Astrocyte of the hippocampus (primary cell): ENCODE results near the gene CHST1.

Experiments
- DNase-seq: peaks from one replicate; pipeline ENCODE4 v3.0.0; 2011; ENCODE audit warnings: low read depth, low spot score

CHST1 gene

DNA sequence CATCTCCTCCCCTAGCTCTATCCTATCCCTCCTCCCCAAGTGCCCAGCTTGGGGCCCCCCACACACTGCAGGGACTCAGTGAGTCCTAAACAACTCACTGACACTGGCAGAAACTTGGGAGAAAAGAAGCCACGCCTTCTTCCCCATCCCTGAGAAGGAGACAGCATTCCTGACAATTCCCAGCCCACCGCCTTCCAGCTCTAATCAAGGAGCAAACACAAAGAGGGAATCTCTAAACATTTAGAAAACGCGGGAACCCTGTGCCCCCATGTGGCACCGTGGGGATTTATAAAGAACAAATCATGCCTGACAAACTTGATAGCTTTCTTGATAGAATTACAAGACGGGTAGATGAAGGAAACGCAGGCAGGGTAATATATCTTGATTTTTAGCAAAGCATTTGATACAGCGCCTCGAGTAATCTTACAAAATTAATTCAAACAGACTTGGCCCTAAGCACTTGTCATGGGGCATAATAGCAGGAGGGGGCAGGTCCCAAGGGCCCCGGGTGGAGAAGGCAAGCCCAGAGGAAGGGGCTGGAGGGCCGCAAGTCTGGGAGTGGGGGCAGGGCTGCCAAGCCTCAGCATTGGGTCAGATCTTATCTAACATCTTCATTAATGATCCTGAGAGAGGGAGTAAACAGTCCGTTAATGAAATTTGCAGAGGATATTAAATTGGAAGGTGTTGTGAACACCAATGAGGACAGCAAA is 4.5 kb downstream of the CHST1 start:
- no peak for DNase-seq

DNA sequence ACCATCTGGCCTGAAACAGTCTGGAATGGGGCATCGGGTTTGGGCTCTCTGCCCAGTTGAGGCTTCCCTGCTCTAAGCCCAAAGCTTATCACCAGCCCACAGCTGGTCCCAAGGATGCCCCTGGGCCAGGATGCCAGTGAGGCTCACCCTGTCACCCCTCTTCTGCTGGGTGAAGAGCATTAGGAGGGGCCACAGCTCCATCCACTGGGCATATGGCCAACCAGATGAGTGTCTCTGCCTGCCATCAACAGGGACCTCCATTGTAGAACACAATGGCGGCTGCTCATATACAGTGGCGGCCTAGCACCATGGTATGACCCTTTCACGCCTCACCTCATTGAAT is 5.6 kb downstream of the CHST1 start:
- DNase-seq = no peak

DNA sequence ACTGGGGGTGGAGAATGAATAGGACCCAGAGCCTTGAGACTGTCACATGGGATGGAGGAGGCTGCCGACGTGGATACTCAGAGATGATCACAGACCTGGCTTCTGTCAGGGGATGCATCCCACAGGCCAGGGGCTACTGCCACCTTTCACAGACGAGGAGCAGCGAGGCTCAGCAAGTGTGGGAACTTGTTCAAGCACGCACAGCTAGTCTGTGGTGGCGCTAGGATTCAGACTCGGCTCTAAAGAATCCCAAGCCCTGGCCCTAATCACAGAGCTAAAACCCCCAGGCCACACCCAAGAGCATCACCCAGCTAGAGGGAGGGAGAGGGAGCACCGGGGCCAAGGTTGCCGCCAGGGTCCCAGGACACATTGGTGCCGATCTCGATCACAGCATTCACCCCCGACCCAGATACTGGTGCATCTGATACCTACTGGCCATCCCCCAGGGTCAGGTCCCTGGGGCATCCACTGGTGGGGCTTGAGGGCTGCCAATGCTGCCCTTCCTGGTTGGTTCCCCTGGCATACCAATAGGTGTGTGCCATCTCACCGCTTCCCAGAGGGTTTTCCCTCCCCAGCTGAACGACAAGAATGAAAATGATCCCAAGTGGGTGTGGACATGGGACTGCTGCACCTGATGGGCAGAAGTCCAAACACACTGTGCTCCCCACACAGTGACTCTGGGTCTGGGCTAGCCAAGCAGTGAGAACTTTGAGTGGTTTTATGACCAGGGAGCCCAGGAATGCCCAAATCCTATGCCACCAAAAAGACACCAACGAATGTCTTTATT is 6.2 kb downstream of the CHST1 start:
- DNase-seq = no peak

DNA sequence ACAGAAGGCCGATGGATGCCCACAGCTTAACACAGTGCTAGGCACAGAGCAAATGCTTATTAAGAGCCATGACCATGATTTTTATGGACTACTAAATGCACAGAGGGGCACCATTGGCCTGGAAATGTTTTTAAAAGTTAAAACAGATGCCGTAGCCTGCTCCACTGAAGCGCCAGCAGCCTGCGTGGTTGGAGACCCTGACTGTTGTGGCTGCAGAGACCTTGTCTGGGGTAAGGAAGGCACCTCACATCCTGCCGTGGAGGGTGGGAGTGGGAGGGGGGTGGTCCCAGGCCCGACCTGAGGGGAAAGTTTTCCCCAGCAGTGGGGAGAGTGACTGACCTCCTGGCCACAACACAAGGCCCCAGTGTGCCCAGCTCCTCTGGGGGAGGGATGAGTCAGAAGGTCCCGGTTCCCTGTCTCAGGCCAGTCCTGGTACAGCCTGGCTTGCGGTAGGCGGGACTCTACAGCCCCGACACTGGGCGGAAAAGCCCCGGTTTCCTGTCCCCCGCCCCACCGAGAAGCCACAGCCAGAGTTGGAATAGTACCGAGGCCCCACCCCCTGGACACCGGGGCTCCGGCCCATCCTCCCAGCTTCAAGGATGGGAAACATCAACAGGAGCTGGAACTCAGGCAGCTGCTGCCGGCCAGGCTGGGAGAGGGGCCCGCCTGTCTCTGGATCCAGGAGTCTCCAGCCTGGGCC is 7.0 kb downstream of the CHST1 start:
- DNase-seq = peak; percentile 73

DNA sequence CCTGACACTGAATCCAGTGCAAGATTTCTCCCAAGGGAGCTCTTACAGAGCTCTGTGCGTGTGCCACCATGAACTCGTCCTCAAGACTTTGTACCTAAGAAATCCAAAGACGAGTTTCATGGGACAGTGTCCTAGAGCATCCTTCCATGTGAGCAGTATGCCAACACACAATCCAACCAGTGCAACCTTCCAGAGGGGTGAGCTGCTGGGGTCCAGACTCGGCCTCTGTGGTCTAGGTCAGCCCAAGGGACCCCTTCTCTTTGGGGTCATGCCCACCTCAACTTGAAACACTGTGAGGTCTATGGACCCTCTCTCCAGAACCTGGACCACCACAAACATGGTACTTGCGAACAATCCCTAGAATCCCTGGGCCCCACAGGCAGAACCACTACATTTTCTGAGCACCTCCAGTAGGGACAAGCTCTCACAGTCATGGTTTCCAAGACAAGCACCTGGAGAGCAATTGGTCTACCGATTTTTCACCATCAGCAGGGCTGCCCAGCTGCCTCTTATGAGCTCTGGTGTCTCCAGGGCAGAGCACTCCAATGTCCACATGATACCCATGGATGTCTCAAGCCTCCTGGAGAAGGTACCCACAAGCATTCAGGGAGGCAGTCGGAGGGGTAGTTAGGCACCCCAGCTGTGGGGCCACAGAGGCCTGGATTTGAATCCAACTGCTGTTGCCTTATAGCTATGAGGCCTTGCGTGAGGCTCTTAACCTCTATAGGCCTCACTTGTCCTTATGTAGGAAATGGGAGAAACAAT is 7.7 kb downstream of the CHST1 start:
- DNase-seq = no peak

DNA sequence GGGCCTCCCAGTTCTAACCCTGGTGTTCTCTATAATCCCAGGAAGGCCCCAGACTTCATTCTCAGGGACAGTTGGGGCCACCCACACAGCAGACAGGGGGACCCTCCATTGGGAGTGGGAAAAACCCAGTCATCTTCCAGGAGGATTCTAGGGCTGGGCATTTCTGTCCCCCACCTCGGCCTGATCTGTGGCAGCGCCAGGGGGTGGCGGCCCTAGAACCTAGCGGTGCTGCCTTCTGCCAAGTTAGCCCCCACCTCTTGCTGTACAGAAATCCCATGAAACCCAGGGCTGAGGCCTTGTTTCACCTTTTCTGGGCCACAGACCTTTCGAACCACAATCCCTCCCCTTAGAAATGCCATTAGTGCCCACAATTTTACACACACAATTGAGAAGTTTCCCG is 9.6 kb downstream of the CHST1 start:
- DNase-seq = no peak

DNA sequence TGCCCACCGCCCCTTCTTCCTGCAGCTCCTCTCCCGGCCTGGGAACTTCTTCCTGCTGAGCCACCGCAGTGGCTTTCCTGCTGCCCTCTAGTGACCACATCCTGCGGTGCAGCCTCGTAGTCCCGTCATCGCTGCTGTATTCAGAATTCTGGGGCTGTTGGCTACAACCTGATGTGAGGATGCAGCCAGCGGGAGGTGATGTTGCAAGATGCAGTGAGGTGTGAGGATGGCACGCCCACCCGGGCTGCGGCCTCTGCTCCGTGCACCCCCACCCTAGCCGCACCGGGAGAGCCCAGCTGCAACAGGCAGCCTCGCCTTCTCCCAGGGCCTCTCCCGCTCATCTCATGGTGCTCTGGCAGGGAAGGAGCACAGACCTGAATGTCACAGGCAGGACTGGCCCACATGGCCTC is 10.1 kb downstream of the CHST1 start:
- DNase-seq = peak; percentile 88

DNA sequence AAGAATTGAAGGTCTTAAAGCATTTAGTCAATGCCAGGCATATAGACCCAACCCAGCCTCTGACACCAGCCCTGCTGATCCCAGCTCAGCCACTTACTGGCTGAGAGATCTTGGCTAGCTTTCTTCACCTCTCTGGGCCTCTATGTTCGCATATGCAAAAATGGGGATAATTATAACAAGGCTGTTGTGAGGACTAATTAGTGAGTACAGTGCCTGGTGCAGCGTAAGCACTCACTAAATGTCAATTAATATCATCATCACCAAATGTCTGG is 10.5 kb downstream of the CHST1 start:
- no peak for DNase-seq

DNA sequence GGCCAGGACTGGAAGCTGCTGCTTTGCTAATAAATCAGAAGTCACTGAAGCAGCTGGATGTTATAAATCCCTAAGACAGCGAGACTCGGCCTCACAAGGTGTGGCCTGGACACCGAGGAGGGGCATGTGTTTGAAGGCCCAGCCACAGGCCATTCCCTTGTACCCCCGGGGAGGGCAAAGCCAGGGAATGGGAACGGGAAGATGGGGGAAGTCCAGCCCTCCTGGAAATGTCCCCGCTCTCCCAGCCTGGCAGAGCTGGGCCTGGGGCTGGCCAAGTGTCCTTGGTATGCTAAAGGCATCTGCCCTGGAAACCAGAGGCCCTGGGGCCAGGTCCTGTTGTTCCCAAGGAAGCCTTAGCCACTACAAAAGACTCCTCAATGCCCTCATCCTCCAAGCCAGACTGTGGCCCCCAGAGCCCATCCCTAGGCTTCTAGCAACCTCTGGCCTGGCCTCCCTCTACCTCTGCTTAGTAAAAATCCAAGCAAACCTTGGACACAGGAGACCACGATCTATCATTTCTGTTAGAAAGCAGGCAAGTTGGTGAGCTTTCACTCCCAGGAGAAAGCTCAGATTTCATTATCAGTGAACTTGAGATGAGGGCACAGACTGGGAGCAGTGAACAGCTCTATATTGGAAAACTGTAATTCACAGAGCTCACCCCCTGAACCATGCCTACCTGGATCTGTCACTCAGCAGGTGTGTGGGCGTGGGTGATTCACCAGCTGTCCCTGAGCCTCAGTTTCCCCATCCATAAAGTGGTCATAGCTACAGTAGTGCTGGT is 11.0 kb downstream of the CHST1 start:
- DNase-seq = no peak

DNA sequence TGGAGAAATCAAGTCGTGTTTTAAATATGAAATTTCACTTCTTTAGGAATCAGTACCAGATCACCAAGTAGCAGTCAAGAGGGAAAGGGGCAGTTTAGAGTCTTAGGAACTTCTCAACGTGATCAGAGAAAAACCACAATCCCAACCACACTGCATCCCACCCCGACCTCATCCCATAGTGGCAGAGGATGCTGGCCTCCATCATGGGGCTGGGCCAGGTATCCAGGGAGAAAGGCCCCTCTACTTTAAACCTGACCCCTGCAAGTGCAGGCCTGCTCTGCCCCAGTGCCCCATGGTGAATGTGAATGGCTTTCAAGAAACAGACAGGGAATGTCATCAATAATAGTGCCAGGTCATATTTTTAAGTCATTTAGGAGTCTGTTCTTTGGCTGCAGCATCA is 12.1 kb downstream of the CHST1 start:
- no peak for DNase-seq

DNA sequence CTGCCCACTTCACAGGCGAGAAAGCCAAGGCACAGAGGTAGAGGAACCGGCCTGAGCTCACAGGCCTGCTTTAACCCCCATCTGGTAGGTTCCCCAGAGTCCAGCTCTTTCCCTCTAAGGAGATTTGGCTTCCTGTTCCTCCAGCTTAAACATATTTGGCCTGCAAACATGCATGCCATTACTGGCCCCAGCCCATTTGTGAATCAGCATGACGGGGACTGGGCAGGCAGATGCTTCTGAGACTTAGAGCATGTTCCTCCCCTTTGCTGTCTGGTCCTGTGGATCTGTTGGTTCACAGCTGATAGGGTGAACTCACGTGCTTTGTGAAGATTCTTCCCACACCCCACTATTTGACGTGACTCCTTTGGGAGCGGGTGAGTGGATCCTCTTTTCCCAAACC is 12.6 kb downstream of the CHST1 start:
- no peak for DNase-seq

DNA sequence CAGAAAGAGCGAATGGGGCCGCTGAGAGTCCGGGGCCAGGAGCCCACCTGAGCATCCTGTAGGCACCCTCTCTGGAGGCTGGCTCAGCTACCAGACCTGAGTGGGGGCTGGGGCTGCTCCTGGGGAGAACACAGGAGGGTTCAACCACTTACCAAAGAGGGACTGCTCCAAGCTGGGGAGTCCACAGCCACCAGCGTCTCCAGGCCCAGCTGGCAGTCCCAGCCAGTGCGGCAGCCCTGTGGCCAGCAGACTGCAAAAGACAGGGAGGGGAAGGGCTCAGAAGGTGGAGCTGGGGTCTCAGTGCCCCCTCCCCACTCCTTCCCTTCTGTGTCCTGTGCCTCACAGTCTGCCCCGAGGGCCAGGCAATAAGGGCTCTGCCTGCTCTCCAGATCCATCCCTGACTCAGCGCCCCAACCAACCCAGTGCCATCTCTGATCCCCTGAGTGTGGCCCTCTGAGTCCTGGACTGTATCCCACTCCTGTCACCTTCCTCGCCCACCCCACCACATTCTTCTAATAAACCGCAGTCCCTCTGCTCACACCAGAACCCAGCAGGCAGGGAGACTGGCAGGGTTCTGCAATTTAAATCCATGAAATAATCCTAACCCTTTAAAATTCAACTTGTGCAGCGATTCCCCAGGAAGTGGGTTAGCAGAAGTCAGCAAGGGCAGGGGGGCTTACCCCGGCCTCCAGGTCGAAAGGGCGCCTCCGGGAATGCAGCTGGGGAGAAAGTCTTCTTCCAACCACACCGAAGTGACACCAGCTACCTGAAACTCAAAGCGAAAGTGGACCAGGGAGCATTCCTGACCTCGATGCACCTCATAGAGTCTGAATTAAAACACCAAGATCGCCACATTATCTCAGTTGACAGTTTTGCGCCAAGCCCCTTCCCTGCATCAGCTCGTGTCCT is 13.3 kb downstream of the CHST1 start:
- DNase-seq = no peak

DNA sequence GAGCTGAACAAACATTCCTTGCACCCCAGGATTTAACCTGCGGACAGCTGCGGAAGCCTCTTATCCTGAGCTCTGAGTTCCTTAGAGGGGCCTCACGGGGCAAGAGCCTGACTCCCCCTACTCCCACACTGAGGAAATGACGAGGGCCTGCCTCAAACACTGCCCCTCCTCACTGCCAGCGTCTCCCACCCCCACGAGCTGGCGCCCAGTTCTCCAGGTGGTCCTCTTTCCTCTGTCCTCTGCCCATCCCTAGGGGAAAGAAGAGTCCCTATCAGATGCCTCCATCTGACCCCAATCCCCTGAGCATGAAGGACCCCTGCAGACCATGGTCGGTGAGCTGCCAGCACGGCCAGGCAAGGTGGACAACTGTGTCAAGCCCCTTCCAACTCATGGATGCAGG is 14.3 kb downstream of the CHST1 start:
- DNase-seq = no peak

DNA sequence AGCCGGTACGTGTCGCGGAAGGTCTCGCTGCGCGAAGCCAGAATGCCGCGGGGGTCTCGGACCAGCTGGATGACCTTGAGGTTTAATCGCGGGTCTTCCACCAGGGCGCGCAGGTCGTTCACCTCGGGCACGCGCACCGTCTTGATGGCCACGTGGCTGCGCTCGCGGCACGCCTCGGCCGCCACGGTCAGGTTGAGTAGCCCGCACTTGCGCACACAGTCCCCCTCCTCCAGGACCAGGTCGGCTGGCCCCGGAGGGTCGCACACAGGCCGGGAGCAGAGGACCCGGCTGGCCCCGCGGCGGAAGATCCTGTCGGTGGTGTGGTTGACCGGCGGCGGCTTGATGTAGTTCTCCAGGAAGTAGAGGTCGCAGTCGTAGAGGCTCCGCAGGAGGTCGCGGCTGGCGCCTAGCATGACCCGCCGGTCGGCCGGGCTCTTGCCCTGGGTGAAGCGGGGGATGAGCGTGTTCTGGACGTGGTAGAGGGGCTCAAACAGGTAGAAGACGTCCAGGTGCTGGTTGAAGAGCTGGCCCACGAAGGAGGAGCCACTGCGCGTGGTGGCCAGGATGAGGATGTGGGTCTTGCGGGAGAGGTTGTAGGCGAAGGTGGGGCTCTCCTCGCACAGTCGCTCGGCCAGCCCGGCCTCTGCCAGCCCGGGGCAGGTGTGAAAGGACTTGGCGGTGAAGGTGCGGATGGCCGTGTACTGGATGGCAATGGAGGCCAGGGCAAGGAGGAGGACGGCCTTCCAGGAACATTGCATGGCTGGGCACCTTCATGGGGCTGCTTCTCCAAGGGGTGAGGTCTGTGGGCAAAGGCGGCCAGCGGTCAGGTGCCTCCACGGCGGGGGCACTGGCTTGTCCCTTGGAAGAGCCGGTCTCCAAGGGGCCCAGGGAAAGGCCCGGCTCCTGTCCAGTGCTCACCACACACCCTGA is 15.0 kb downstream of the CHST1 start:
- no peak for DNase-seq

DNA sequence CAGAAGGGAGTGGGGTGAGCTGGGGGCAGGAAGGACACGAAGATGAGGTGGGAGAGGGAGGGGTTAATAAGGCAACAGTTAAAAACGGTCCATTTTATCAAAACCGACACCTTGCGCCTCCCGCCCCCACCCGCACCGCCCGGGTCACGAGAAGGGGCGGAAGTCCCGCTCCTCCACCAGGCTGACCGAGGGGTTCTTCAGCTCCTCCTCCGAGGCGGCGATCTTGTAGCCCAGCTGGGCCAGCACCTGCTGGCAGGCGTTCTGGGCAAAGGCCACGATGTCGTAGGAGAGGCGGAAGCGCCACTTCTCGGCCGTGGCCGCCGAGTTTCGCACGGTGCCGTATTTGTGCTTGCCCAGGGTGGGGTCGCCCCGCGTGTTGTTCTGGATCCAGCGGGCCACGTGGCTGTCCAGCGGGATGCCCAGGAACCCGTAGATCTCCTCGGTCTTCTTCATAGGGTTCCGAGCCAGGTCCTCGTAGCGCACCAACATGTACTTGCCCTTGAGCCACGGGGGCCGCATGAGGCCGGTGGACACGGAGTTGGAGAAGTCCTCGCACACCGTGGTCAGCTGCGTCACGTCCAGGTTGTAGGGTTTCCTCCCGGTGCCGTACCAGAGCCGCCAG is 15.8 kb downstream of the CHST1 start:
- DNase-seq = no peak

DNA sequence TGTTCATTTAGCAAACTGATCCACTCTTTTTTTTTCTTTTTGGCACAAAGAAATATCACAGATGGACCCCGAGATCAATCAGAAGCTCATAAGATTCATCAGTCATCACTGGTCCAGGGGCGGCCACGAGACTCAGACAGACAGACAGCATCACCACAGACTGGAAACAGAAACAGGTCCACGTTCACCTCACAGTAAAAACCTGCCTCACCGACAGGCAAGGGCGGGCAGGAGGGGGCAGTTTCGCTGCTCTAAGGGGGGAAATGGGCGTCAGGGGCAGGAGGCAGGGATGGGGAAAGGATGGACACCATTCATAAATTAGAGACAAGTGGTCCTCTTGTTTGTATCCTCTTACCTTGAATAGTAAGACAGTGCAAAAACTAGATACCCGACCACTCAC is 16.5 kb downstream of the CHST1 start:
- DNase-seq = no peak

DNA sequence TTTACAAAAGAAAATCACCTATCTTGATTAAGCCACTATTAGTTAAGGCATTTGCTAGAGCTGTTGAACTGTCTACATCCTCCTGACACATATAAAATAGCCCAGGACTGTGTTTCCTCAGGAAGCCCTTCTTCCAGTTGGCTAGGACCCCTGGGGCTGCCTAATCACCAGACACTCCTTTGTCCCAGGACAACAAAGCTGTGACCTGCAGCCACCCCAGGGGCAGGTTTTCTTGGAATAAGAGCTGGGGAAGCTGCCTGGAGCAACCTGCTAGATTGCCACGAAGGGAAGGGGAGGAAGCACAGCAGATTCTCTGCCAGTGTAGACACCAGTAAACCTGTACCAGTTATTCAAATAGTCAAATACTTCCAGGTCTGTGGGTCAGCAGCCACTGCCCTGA is 17.6 kb downstream of the CHST1 start:
- no peak for DNase-seq

DNA sequence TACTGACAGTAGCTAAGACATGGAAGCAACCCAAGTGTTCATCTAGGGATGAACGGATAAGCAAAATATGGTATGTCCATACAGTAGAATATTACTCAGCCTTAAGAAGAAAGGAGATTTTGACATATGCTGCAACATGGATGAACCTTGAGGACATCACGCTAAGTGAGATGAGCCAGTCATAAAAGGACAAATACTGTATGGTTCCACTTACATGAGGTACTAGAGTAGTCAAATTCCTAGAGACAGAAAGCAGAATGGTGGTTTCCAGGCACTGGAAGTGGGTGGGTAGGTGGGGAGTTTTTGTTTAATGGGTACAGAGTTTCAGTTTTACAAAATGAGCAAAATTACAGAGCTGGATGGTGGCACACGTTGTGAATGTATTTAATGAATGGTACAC is 18.1 kb downstream of the CHST1 start:
- no peak for DNase-seq
